Endothelial cell (in vitro differentiated cells): ENCODE data around the gene TBC1D24. TPM values are rescaled to one million over a fixed set of nuclear protein-coding genes. Genes with fewer than 3 reads are reported as not detected.

ENCODE experiments used
- DNase-seq: peaks from one replicate; pipeline ENCODE4 v3.0.0; 2021; ENCODE audit warnings: low spot score
- H3K27ac Mint-ChIP-seq: one replicate; pipeline ENCODE4 v1.8.0; 2021; ENCODE audit warnings: mixed read lengths, inconsistent platforms; ENCODE audit not compliant: unreplicated experiment
- H3K27me3 Mint-ChIP-seq: one replicate; pipeline ENCODE4 v1.8.0; 2021; ENCODE audit warnings: mild to moderate bottlenecking, moderate library complexity, mixed read lengths, inconsistent platforms; ENCODE audit not compliant: unreplicated experiment
- H3K36me3 Mint-ChIP-seq: one replicate; pipeline ENCODE4 v1.8.0; 2021; ENCODE audit warnings: mild to moderate bottlenecking, low read depth, mixed read lengths, inconsistent platforms; ENCODE audit not compliant: unreplicated experiment
- H3K4me1 Mint-ChIP-seq: one replicate; pipeline ENCODE4 v1.8.0; 2021; ENCODE audit warnings: mild to moderate bottlenecking, mixed read lengths, inconsistent platforms; ENCODE audit not compliant: unreplicated experiment
- H3K4me3 Mint-ChIP-seq: one replicate; pipeline ENCODE4 v1.8.0; 2021; ENCODE audit warnings: mild to moderate bottlenecking, mixed read lengths, inconsistent platforms; ENCODE audit not compliant: unreplicated experiment
- H3K9me3 Mint-ChIP-seq: one replicate; pipeline ENCODE4 v1.8.0; 2021; ENCODE audit warnings: mixed read lengths, inconsistent platforms; ENCODE audit not compliant: unreplicated experiment
- total RNA-seq: library from RNA; stranded (reverse); fragmentation: NEBNext Ultra II Directional; extraction: Animal tissue kit (Norgen Biotek cat#: 25700); gene quantifications from one replicate; pipeline ENCODE4 v1.2.1, GENCODE V29; 2021; ENCODE audit not compliant: unreplicated experiment
- TF ChIP-seq, protein P1 (sequence below): fragments of 200-600 bp; sonication (generic); IDR thresholded peaks from one replicate; pipeline ENCODE4 v1.5.0; 2021; ENCODE audit warnings: antibody characterized with exemption; ENCODE audit not compliant: unreplicated experiment

Gene TBC1D24
- total RNA-seq, 1 donor from 2014 or later, result 17.3 TPM

DNA sequence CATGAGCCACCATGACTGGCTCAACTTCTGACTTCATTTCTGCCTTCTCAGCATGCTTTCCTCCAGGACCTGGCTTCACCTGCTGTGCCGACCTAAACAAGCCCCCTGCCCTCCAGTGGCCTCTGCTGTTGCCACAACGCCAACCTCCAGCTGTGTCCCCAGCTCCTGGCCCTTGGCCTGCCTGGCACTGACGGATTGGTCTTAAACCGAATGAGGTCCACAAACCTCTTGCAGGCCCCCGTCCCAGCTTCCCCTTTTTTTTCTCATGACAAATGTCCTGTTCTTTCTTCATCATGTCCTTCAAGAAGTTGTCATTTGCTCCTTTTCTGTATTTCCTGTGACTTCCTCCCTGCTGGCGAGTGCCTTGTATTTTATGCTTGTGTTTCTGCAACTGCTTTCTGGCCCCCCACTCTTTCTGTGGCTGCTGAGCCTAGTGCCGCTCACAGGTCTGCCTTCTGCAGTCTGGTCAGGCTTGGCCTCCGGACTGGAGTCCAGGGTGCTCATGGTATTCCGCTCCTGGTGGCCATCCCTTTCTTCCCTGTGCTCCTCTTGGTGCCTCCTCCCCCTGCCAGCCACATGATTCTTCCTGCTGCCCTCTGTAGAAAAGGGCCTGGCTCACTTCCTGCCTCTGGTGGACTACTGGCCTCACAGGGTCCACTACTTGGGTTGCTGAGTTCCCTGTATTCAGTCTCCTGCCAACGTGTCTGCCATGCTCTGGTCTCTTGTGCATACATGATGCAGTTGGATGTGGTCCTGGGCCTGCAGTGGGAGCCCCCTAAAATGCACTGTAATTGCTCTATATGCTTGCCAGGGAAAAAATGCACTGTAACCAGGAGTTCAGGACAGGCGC is 41.7 kb downstream of the TBC1D24 start:
- H3K4me1 Mint-ChIP-seq, result peaks cover 52% of the 10 kb centered on the region

DNA sequence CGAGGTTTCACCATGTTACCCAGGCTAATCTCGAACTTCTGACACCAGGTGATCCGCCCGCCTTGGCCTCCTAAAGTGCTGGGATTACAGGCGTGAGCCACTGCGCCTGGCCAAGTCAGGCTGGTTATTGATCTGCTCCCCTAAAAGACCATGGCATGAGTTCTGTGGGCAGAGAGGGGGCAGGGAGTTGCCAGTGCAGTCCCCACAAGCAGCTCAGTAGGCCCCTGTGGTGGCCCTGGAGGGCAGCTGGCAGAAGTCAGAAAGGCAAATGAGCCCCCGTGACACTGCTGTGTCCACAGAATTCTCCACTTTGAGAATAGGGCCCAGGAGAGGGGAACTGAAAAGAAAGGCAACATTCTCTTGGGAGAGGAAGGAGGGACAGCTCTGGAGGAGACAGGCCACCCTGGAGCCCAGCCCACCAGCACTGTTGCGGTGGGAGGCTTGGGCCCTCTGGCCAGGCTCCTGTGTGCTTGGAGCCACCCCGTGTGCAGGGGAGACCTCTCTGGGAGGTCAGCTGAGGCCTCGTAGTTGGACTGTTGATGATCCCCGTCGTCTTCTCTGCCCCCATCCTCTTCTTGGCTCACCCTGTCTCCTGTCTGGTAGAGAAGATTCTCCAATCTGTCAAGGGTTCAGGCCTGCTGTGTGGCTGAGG is 43.2 kb downstream of the TBC1D24 start:
- H3K27ac Mint-ChIP-seq, result no peak overlapping the region
- peaks cover 44% of the 10 kb centered on the region for H3K4me1 Mint-ChIP-seq
- TF ChIP-seq, protein P1, sequence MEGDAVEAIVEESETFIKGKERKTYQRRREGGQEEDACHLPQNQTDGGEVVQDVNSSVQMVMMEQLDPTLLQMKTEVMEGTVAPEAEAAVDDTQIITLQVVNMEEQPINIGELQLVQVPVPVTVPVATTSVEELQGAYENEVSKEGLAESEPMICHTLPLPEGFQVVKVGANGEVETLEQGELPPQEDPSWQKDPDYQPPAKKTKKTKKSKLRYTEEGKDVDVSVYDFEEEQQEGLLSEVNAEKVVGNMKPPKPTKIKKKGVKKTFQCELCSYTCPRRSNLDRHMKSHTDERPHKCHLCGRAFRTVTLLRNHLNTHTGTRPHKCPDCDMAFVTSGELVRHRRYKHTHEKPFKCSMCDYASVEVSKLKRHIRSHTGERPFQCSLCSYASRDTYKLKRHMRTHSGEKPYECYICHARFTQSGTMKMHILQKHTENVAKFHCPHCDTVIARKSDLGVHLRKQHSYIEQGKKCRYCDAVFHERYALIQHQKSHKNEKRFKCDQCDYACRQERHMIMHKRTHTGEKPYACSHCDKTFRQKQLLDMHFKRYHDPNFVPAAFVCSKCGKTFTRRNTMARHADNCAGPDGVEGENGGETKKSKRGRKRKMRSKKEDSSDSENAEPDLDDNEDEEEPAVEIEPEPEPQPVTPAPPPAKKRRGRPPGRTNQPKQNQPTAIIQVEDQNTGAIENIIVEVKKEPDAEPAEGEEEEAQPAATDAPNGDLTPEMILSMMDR, result no peak
- peaks cover 21% of the 10 kb centered on the region for H3K36me3 Mint-ChIP-seq
- no peaks in the 10 kb centered on the region for H3K9me3 Mint-ChIP-seq
- DNase-seq, result no peak
- peak overlapping the region; percentile 73 for H3K4me3 Mint-ChIP-seq
- H3K27me3 Mint-ChIP-seq, result peaks cover 36% of the 10 kb centered on the region

More for the DNA sequence above, 41.7 kb downstream of the TBC1D24 start:
- Mint-ChIP-seq H3K27ac (peak overlapping the region; percentile 90), H3K9me3 (no peaks in the 10 kb centered on the region), H3K4me3 (peak overlapping the region; percentile 97), H3K36me3 (peaks cover 21% of the 10 kb centered on the region), H3K27me3 (peaks cover 42% of the 10 kb centered on the region)
- TF ChIP-seq, protein P1, result no peak
- DNase-seq, result no peak

DNA sequence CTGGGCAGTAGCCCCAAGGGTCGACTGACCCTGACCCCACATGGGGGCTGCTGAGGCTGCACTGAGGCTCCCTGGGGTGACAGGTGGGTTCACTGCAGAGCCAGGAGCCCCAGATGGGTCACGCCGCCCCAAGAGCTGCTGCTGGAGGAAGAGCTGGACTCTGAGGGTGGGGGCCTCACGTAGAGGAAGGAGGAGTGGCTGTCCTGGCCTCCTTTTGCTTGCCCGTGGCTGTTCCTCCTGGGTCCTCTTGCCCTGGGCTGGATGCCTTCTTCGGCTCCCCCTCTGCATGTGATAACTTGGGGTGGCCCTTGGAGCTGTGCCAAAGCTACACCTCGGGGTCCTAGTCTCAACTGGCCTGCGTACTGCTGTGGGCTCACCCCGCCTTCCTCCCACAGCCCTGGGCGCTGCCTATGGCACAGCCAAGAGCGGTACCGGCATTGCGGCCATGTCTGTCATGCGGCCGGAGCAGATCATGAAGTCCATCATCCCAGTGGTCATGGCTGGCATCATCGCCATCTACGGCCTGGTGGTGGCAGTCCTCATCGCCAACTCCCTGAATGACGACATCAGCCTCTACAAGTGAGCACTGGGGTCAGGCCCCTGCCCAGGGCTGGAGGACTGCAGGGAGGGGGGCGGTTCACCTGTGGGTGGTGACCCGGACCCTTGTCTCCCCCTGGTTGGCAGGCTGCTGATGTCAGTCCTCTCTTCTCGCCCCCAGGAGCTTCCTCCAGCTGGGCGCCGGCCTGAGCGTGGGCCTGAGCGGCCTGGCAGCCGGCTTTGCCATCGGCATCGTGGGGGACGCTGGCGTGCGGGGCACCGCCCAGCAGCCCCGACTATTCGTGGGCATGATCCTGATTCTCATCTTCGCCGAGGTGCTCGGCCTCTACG is 44.1 kb downstream of the TBC1D24 start:
- Mint-ChIP-seq H3K4me1 (peaks cover 44% of the 10 kb centered on the region), H3K9me3 (no peaks in the 10 kb centered on the region), H3K27me3 (peaks cover 36% of the 10 kb centered on the region), H3K4me3 (peak overlapping the region; percentile 86), H3K27ac (peak overlapping the region; percentile 92), H3K36me3 (peaks cover 21% of the 10 kb centered on the region)
- TF ChIP-seq, protein P1, result no peak
- DNase-seq, result no peak

DNA sequence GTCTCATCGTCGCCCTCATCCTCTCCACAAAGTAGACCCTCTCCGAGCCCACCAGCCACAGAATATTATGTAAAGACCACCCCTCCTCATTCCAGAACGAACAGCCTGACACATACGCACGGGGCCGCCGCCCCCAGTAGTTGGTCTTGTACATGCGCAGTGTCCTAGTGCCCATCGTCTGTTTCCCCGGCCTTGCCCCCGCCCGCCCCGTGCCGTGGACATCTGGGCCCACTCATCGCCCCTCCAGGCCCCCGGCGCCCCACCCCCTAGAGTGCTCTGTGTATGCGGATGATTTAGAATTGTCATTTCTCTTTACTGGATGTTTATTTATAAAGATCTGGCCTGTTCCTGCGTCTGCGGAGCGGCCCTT is 44.8 kb downstream of the TBC1D24 start:
- H3K27ac Mint-ChIP-seq, result peak overlapping the region; percentile 92
- no peak for DNase-seq
- peak overlapping the region; percentile 86 for H3K4me3 Mint-ChIP-seq
- H3K9me3 Mint-ChIP-seq, result no peaks in the 10 kb centered on the region
- H3K4me1 Mint-ChIP-seq, result peaks cover 42% of the 10 kb centered on the region
- TF ChIP-seq, protein P1, result no peak
- peaks cover 26% of the 10 kb centered on the region for H3K36me3 Mint-ChIP-seq
- peaks cover 34% of the 10 kb centered on the region for H3K27me3 Mint-ChIP-seq
